ENCODE data around the gene FOXO3. TPM values are rescaled to one million over a fixed set of nuclear protein-coding genes. Genes with fewer than 3 reads are reported as not detected.
A peak's percentile ranks its signal among the peaks of the same experiment; 100 is the strongest.

FOXO3 gene
- total and polyA plus RNA-seq, 2 of the 13 experiments (the other 11 are each of a cell fraction or from before 2014, with no cell fraction given): 16.0 to 22.5 TPM

GRCh38 chr6:108716801-108717791 lies 156.4 kb downstream of the FOXO3 start (continued):
- TF ChIP-seq CHCHD3 (CRISPR knock-in tag; IDR thresholded peaks at IDR 0.05) (0 out of 2 replicates have a peak, but pooled peaks have one; percentile 53), ZNF710 (CRISPR knock-in tag; IDR thresholded peaks at IDR 0.05; ENCODE audit: borderline replicate concordance) (peak; percentile 48; the same call in 1 of the 2 replicates), U2AF1 (optimal IDR thresholded peaks at IDR 0.05; ENCODE audit: low read depth, low read length) (peak; percentile 57), ZNF766 (CRISPR knock-in tag; IDR thresholded peaks at IDR 0.05; ENCODE audit: borderline replicate concordance) (no peak), ZBTB37 (CRISPR knock-in tag; IDR thresholded peaks at IDR 0.05) (no peak), ESRRA (CRISPR knock-in tag; IDR thresholded peaks at IDR 0.05; ENCODE audit: low read depth) (0 out of 2 replicates have a peak, but pooled peaks have one; percentile 48), E2F5 (CRISPR knock-in tag; conservative IDR thresholded peaks at IDR 0.05) (no peak), ZNF343 (CRISPR knock-in tag; IDR thresholded peaks at IDR 0.05) (0 out of 2 replicates have a peak, but pooled peaks have one; percentile 33), ZNF609 (CRISPR knock-in tag; IDR thresholded peaks at IDR 0.05; ENCODE audit: borderline replicate concordance) (peak; percentile 65), SATB2 (CRISPR knock-in tag; IDR thresholded peaks at IDR 0.05) (no peak)
- TF ChIP-seq, protein P1, sequence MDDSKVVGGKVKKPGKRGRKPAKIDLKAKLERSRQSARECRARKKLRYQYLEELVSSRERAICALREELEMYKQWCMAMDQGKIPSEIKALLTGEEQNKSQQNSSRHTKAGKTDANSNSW (CRISPR knock-in tag; IDR thresholded peaks at IDR 0.05; ENCODE audit: borderline replicate concordance): no peak
- TF ChIP-seq, protein P2, sequence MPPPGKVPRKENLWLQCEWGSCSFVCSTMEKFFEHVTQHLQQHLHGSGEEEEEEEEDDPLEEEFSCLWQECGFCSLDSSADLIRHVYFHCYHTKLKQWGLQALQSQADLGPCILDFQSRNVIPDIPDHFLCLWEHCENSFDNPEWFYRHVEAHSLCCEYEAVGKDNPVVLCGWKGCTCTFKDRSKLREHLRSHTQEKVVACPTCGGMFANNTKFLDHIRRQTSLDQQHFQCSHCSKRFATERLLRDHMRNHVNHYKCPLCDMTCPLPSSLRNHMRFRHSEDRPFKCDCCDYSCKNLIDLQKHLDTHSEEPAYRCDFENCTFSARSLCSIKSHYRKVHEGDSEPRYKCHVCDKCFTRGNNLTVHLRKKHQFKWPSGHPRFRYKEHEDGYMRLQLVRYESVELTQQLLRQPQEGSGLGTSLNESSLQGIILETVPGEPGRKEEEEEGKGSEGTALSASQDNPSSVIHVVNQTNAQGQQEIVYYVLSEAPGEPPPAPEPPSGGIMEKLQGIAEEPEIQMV (CRISPR knock-in tag; IDR thresholded peaks at IDR 0.05; ENCODE audit: low read depth): peak; percentile 46; the same call in 1 of the 2 replicates
- TF ChIP-seq, protein P3, sequence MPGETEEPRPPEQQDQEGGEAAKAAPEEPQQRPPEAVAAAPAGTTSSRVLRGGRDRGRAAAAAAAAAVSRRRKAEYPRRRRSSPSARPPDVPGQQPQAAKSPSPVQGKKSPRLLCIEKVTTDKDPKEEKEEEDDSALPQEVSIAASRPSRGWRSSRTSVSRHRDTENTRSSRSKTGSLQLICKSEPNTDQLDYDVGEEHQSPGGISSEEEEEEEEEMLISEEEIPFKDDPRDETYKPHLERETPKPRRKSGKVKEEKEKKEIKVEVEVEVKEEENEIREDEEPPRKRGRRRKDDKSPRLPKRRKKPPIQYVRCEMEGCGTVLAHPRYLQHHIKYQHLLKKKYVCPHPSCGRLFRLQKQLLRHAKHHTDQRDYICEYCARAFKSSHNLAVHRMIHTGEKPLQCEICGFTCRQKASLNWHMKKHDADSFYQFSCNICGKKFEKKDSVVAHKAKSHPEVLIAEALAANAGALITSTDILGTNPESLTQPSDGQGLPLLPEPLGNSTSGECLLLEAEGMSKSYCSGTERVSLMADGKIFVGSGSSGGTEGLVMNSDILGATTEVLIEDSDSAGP (CRISPR knock-in tag; IDR thresholded peaks at IDR 0.05; ENCODE audit: borderline replicate concordance): peak; percentile 59; the same call in 1 of the 2 replicates
